ENCODE results near the gene CREB5.
A peak's percentile ranks its signal among the peaks of the same experiment; 100 is the strongest.
"Not testable (repeated sequence)": the region's sequence is repeated elsewhere in the genome, so short reads cannot be mapped to it uniquely, and the experiment has no call there.

Gene CREB5

DNA sequence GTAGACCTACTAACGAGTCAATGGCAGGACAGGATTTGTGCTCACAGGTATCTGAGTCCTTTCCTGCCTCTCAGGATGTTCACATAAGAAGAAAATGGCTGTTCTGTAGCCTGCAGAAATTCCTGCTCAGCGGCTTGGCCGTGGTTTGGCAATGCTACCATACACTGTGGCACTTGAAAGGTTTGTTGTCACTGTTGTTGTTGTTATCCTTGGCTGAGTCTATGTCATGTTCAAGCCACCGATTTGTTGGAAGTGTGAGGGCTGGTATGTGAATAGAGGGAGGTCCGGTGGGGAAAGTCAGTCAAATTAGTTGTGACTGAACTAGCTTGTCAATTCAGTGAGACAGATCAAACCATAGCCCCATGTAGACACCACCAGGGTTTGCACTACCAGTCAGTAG is 345.9 kb downstream of the CREB5 start:
- no peak for DNase-seq

DNA sequence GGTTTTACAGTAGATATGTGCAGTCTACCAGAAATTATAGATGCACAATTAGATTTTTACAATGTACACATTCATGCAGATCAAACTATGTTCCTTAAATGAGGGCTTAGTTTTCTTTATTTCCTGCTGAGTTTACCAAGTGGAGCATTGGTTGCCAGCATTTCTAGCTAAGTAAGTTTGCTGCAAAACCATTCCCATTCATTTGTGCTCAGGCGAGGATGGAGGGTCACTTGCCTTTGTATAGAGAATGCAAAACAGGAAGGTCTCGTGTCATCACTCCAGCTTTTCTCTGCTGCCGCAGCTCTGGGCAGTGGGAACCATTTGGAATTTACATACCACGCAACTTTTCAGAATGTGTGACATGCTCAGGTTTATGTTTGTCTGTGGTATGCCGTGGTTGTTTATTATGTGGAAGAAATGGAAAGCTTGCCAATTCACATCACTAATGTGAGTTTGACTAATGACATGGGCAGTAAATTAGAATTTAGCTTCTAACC is 347.2 kb downstream of the CREB5 start:
- DNase-seq = no peak

DNA sequence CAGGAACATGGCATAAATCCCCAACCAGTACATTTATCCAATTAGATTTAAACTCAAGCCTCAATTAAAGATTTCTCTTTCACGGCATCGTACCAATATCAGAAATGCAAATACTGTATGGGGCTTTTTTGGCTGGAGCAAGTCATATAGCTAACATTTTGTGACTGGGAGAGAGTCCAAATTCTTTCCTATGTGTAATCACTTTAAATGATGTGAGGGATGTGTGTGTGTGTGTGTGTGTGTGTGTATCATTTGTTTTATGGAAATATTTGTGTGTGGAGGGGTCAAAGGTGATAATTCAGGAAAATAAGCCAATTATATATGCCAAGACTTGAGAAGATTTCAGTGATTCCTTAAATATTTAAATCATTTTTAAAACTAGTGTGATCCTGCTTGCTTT is 349.2 kb downstream of the CREB5 start:
- no peak for DNase-seq

DNA sequence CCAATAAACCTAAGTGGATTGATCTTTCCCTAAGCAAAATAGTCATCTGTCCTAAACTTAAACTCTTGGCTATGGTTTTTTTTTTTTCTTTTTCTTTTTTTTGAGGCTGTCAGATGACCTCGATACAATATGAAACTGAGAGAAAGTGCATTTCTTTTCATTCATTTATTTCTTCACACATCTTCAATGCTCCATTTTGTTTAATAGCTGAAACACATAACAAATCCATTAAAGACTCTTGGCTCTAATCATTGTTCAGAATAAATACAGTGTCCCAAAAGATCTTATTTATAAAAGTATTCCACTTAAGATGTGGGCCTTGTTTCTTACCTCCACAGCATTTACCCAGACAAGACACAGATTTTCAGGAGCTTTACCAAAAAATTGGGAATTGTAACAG is 350.3 kb downstream of the CREB5 start:
- DNase-seq = no peak

DNA sequence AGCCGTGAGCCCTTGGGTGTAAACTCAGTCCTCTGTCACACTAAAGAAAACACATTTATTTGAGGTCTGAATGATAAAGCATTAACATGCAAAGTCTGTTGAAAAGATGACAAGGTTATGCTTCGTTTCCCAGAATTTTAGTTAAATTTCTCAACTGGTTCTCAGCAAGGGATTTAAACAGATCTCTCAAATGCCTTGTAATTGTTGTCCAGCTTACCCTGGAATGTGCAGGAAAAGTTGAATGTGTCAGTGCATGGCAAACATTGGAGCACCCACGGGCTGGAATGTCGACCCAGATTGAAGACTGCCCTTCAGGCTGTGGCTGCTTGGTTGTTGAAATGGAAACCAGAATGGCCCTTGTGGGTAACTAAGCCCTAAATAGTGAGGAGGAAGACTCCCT is 354.0 kb downstream of the CREB5 start:
- no peak for DNase-seq

DNA sequence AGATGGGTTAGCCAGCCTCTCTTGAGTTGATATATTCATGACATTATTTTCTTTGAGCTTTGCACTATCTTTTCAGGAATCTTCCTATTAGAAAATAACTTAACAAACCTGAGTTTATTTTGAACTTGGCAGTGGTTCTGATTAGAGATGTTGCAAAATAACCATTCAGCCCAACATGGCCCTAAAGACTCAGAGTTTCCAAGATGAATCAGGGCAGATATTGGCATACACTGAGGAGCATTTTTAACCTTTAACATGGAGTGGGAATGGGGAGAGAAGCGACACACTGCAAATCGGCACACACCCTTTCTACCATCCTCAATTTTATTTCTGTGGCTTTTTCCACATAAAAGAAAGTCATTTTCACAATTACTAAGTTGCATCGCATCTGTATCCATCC is 355.0 kb downstream of the CREB5 start:
- no peak for DNase-seq

DNA sequence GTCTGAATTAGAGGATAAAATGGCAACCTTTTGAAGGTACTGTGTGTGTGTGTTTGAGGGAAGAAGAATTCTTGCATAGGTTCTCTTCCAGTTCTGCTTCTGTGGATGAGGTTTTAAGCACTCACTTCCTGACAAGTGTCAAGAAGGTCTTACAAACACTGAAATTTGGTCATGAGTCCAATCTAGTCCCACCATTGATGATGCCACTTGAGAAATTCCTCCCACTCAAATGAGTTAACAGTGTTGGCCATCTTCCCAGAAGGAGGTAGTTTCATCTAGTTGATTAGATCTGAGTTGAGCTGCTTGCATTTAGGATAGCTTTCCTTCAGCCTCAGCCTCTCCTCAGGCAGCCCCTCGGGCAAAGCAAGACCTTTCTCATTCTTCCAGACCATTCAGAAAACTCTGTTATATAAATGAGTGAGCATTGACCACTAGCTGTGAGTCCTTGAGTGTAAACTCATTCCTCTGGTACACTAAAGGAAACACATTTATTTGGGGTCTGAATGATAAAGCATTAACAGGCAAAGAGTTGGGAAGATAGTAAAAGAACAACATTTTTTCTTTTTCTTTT is 356.3 kb downstream of the CREB5 start:
- no peak for DNase-seq

DNA sequence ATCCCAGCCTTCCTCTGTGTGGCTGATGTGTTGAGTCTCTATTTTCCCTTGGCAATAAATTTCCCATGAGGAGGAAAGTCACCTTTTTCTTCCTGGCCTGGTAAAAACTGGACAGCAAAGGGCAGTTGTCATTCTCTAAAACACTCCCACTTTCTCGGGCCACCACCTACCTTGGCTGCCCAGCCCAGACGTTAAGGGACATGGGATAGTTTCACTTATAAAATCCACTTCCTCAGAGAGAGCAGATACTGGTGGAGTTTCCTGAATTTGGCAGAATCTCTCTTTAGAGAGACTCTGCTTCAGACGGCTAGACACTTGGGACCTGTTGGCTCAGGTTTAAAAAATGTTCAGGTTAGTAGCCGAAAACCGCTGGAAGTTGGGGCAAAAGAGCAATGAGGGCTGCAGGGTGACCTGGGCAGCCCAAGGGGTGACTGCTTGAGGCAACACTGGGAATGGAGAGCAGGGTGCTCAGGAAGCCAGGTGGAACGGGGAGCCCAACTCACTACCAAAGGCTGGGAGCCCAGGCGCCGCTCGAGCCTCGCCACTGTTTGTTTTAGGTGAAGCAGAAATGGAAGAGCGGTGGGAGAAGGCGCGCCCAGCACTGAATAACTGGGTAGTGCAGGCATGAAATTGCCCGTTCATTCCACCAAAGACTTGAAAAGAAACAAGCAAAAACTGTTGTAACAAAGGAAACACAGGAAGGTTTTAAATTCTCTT is 359.7 kb downstream of the CREB5 start:
- no peak for DNase-seq

DNA sequence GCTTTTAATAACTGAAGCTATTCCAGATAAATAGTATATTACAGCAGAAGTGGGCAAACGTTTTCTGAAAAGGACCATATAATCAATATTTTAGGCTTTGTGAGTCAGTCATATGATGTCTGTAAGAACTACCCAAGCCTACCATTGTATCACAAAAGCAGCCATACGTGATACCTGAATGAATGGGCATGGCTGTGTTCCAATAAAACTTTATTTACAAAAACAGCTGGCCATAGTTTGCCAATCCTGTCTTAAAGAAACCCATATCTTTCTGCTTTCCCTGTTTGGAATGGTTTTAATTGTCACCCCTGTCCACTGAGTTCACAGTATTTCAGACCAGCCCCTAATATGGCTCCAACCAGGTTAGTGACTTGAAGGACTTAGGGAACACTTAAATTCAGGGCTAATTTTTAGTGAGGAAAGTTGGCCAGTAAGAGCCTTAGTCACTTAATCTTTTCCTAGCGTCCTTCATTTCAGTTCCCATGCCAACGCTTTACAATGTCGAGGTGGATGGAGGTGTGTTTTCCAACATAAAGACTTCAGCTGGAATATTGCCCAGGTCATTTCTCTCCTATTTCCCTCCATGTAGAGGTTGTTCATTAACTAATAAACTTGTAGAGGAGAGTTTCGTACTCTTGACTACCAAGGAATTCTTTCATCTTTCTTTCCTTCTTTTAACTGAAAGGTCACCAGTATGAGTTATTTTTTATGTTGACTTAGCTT is 361.3 kb downstream of the CREB5 start:
- DNase-seq = no peak

DNA sequence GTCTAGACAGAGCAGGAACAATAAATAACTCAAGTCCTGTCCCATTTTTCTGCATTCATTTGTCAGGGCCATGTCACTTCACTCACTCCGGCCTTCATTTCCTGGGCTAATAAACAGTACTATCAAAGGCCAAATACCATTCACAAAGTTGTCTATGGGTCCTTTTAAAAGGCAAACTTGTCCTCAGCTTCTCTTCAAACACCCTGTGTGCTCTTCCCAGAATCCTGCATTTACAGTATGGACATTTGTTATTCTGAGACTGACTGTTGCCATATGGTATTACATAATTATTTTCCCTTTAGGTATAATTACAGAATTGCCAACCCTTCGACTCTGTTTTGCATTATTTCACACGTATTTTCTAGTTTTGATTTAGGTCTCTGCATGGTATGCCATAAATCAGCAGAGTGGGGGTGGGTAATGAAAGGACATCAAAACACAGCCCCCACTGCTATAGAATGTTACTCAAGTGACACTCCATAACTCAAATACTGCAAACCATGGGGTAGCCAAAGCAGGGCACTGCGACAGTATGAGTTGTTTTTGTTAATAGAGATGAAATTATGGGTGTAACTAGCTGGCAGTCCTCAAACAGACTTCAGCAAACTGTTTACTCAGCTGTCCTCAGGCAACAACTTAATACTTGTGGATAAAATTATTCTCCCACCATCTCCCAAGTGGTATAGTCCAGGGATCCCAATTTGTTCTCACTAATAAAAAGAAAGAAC is 362.1 kb downstream of the CREB5 start:
- DNase-seq = no peak

DNA sequence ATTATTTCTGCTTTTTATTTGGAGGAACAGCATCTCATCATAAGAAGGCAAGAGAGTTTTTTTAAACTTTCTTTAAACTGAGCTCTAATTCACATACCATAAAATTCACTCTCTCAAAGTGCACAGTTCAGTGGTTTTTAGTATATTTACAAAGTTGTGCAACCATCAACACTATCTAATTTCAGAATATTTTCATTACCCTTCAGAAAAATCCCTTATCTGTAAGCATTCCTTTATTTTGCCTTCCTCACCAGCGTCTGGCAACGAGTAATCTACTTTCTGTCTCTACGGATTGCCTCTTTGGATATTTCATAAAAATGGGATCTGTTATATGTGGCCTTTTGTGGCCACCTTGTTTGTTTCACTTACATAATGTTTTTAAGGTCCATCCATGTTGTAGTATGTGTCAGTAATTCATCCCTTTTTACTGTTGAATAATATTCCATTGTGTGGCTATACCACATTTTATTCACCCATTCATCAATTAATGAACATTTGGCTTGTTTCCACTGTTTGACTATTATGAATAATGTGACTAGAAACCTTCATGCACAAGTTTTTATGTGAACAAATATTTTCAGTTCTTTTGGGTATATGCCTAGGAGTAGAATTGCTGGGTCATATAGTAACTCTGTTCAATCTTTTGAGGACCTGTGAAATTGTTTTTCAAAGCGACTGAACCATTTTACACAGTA is 364.3 kb downstream of the CREB5 start:
- no peak for DNase-seq

DNA sequence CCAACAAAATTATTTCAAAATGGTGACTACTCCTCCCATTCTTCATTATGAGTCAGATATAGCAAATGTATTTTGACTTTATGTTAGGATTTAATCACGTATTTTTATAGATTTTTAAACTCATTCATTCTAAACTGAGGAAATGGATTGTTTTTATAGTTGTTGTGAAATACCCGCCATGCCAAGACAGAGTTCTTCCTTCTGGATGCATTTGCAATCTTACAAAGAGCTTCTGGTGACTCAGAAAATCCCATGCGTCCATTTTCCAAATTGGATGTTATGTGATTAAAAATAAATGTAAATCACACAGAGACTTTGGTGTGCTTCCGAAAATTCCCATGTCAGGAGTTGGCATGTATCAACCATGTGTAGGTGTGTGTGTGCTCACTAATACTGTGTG is 366.5 kb downstream of the CREB5 start:
- no peak for DNase-seq

DNA sequence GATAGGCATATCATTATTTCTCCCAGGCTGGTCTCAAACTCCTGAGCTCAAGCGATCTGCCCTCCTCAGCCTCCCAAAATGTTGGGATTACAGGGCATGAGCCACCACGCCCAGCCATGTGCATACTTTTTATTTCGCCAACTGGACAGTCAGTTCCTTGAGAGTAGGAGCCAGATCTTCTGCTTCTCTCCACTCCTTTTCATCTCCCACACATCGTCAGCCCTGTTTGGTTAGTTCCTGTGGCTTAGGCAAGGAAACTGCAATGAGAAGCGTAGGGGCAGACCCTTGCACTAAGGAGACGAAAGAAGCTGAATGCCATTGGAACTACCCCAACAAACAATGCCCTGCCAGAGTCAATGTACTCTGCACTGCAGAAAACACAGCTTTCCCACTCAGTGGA is 367.6 kb downstream of the CREB5 start:
- no peak for DNase-seq

DNA sequence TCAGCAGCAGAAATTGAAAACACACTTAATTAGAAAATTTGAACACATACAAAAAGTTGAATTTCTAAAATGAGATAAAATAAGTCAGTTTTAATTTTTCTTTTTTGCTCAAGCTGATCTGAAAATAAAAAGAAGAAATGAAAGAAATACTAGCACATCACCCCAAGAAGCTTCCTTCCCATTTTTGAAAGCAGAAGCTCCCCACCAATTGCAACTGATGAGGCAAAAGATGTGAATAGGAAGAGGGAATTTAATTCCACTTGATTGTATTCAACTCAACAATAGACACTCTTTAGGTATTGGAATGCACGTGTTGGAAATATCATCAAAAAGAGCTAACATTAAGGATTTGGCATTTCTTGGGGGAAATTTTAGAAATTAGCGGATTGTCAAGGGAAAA is 370.0 kb downstream of the CREB5 start:
- DNase-seq = no peak

DNA sequence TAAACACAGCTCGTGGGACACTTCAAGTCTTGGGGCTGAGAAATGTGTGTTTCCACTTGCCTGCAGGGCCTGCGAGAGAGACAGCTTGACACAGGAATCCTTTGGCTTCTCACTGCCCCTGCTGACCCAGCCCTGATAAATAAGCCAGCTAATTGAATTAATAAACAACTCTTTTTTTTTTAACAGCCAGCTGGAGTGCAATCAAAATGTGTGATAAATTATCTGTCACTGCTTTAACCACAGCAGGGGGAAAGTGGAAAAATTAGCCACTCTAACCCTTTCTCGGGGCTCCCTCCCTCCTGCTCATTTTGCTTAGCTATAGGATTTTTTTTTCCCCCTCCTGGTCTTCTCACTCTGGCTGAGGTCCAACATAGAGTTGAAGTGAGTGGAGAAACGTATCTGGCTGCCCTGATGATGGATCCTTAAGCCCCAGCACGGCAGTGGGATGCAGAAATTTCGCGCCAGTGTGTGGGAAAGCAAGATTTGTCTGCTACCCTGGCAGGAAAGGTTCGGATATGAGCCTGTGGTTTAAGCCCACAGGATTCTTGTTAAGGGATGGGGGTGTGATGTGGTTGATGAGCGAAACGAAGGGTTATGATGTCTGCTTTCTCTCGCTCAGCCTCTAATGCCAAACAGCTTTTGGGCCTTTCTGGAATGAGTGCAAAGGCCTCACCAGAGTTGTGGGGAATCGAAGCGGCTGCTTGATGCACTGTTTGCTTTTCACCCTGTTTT is 372.0 kb downstream of the CREB5 start:
- DNase-seq = peak; percentile 19 to 20

DNA sequence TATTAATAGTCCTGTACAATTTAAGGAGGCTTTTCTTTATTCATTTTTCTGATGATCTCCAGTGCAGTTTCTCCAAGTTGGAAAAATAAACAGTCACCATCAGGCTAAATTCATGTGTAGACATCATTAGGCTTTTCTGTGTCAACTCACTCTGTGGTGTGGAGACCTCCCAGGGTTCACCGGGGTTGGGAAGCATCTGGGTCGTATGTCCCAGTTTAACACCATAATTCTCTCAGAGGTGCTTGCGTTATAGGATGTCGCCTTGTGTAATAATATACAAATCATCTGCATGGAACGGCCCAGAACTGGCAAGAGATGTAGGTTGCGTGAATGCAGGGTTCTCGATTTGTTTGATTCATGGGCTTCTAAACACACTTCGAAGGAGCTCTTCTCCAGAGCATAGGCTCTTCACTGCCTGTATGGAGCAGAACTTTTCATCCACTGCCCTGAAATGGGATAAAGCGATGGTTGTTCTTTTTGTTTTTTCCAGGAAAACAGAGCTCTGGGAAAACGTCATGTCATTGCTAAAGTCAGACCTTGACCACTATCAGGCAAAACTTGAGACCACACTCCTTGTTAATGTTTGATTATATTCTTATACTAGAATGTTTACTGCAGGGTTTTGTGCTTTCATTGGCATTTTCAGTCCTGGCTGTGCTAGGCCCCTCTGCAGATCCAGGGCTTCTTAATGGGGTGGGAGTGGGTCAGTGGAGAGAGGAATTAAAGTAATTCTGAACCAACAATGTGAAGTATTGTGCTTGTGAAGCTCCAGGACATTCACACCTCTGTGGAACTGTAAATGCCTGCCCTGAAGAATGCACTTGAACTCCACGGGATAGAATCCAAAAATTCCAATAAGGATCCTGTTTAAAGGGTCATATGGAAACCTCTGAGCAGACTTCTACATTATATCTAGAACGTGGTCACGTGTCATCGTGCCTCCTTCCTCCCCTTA is 373.0 kb downstream of the CREB5 start:
- no peak for DNase-seq

DNA sequence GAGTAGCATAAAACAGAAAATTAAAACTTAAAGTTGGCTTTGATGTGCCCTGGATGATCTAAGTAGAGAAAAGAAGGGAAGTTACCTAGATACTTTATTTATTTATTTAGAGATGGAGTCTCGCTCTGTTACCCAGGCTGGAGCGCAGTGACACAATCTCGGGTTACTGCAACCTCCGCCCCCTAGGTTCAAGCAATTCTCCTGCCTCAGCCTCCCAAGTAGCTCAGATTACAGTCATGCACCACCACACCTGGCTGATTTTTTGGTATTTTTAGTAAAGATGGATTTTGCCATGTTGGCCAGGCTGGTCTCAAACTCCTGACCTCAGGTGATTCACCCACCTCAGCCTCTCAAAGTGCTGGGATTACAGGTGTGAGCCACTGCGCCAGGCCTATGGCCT is 373.8 kb downstream of the CREB5 start:
- not testable (repeated sequence) for DNase-seq

DNA sequence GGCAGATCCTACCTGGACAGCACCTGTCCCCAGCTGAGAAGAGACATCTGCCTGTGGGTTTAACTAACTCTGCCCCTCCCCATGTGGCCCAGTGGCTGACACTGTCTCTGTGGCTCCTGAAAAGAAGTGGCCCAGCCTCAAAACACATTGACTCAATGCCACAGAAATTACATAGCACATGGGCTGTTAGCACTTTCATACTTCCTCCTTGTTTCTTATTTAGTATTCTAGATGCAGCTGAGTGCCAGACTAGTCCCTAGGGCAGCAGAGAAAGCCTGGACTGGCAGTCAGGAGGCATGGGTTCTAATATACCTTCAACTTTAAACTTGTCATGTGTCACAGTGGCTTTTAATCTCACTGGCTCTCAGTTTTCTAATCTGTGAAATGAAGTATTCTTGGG is 374.8 kb downstream of the CREB5 start:
- DNase-seq = no peak

DNA sequence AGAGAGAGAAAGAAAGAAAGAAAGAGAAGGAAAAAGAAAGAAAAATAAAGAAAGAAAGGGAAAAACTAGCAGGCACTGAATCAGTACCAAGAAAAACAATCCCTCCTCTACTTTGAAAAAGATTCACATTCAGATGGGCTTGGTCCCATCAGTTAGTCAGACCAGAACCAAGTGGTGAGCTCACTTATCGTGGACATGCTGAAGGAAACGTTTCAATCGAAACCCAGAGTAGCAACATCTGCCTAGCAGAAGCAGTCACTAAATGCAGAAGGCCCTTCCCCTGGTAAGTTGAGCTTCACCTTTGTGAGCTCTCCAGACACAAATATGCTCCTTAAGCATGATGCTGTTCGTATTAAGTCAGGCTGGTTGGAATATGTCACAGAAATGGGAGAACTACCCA is 378.1 kb downstream of the CREB5 start:
- no peak for DNase-seq

DNA sequence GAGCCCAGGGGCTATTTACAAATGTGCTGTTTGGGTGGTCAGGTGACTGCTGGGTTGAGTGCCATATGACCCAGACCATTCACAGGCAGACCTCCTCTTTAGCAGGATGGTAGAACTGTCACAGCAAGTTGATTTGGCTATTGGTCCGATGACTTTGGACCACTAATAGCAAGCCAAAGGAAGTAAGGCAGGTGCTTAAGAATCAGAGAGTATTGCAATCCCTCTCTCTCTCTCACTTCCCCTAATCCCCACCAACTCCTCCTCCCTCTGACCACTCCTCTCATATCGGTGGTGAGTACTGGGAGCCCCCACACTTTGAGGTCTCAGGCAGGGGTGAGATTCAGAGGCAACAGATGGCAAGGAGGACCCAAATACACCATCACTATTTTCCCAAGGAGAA is 380.5 kb downstream of the CREB5 start:
- no peak for DNase-seq

All from activated T-cell treated with anti-CD3 and anti-CD28 coated beads, Interleukin-2, amount 50 U/mL, for 48 hours (primary cell).